Panc1 (cell line): ENCODE results near the gene USB1.

Experiments
- SIN3A ChIP-seq: IDR thresholded peaks from 2 replicates; pipeline ENCODE4 v1.6.1; 2012; ENCODE audit warnings: low read depth, mild to moderate bottlenecking, low read length, moderate library complexity, borderline replicate concordance; ENCODE audit not compliant: insufficient read depth
- TF ChIP-seq, protein P1 (sequence below): fragments of 450-650 bp; IDR thresholded peaks from 2 replicates; pipeline ENCODE4 v1.5.1; 2017; ENCODE audit warnings: mild to moderate bottlenecking

DNA sequence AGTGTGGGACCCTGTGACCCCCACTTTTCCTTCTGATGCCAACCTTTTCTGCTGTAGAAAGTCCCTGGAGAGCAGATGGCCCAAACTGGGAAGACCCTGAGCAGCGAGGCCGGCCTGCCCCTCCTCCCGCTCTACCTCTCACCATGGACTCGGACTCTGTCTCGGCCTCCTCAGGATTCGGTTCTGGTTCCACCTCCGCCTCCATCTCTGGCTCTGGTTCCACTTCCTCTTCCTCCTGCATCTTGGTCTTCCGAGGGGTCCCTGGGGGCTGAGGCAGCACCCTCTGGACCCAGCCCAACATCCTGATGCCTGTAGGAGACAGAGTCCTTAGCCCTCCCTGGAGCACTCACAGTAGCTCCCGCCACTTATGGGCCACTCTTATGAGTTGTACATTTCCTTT is 34.2 kb upstream of the USB1 start:
- no peak for TF ChIP-seq SIN3A
- TF ChIP-seq, protein P1, sequence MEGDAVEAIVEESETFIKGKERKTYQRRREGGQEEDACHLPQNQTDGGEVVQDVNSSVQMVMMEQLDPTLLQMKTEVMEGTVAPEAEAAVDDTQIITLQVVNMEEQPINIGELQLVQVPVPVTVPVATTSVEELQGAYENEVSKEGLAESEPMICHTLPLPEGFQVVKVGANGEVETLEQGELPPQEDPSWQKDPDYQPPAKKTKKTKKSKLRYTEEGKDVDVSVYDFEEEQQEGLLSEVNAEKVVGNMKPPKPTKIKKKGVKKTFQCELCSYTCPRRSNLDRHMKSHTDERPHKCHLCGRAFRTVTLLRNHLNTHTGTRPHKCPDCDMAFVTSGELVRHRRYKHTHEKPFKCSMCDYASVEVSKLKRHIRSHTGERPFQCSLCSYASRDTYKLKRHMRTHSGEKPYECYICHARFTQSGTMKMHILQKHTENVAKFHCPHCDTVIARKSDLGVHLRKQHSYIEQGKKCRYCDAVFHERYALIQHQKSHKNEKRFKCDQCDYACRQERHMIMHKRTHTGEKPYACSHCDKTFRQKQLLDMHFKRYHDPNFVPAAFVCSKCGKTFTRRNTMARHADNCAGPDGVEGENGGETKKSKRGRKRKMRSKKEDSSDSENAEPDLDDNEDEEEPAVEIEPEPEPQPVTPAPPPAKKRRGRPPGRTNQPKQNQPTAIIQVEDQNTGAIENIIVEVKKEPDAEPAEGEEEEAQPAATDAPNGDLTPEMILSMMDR, result no peak
